ENCODE results near the gene CNTNAP2. TPM values are rescaled to one million over a fixed set of nuclear protein-coding genes. Genes with fewer than 3 reads are reported as not detected.

CNTNAP2 gene
- total RNA-seq, 1 donor from 2014 or later, result 2.2 TPM

DNA sequence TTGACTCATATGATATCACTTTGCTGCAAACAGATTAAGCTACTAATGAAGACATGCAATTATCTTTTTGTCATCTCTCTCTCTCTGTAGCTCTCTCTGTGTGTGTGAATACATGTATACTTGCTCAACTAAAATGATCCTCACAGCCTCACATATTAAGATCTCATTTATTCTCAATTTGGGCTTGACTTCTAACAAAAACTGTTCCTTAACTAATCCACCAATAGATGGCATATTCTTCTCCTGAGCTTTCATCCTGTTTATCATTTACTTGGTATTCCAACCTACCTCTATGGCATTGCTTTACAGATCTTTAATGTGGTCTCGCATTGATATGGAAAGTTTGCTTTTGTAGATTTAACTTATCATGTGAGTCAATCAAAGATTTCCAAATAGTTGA lies 540.4 kb downstream of the CNTNAP2 start:
- Histone ChIP-seq H3K27me3 (no peaks in the 10 kb centered on the region), H3K4me3 (no peak overlapping the region), H3K27ac (no peak overlapping the region), H3K4me1 (no peaks in the 10 kb centered on the region), H3K9me3 (no peaks in the 10 kb centered on the region), H3K36me3 (no peaks in the 10 kb centered on the region)
- no peak for TF ChIP-seq POLR2A (IDR thresholded peaks at IDR 0.05)
- TF ChIP-seq, protein P1, sequence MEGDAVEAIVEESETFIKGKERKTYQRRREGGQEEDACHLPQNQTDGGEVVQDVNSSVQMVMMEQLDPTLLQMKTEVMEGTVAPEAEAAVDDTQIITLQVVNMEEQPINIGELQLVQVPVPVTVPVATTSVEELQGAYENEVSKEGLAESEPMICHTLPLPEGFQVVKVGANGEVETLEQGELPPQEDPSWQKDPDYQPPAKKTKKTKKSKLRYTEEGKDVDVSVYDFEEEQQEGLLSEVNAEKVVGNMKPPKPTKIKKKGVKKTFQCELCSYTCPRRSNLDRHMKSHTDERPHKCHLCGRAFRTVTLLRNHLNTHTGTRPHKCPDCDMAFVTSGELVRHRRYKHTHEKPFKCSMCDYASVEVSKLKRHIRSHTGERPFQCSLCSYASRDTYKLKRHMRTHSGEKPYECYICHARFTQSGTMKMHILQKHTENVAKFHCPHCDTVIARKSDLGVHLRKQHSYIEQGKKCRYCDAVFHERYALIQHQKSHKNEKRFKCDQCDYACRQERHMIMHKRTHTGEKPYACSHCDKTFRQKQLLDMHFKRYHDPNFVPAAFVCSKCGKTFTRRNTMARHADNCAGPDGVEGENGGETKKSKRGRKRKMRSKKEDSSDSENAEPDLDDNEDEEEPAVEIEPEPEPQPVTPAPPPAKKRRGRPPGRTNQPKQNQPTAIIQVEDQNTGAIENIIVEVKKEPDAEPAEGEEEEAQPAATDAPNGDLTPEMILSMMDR (IDR thresholded peaks at IDR 0.05), result no peak
- TF ChIP-seq POLR2AphosphoS5 (IDR thresholded peaks at IDR 0.05; ENCODE audit: insufficient read depth in 1 of 2, low read depth in 1 of 2), result no peak
- intact Hi-C loops (cut with DNase I), result no loop called here
- DNase-seq (ENCODE audit: extremely low spot score in 2 of 2), result no peak

DNA sequence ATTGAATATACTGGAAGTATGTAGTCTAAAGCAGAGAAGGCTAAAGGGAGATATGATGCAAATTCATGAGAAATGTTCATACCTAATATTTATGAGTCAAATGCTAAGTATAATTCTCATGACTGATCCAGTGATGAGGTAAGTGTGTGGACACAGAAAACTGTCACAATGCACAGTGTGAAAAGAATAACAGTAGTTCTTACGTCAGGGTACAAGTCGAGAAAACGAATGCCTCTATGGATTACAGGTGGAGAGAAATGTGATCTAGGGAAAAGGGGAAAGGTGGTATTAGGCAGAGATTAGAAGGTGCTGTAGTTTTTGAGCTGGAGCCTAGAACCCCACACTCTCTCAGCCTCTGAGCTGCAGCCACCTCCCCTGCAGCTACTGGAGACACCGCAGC lies 542.0 kb downstream of the CNTNAP2 start:
- intact Hi-C loops (cut with DNase I), result no loop called here
- H3K4me1 ChIP-seq, result no peaks in the 10 kb centered on the region

DNA sequence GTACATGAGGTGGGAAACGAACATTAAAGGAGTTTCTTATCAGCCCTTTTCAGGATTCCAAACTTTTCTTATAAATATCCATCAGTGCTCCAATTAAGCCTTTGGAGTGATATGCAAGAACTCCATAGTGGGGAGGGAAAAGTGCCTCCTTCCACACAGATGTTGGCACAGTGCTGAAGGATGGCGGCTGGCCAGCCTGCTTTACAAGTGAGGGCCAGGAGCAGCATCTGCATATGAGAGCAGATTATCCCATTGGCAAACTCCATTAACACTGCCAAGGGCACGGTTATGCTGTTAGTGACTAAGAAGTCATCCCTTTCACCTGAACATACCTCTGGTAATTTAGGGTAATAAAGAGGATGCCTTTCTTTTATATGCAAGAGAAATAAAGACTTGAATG lies 543.1 kb downstream of the CNTNAP2 start:
- intact Hi-C loops (cut with DNase I), result no loop called here
- no peaks in the 10 kb centered on the region for H3K9me3 ChIP-seq
- no peak for DNase-seq (ENCODE audit: extremely low spot score in 2 of 2)
- no peaks in the 10 kb centered on the region for H3K4me1 ChIP-seq
- no peaks in the 10 kb centered on the region for H3K27me3 ChIP-seq
- H3K27ac ChIP-seq, result no peak overlapping the region
- no peak overlapping the region for H3K4me3 ChIP-seq
- TF ChIP-seq, protein P1 (IDR thresholded peaks at IDR 0.05), result no peak
- TF ChIP-seq POLR2A (IDR thresholded peaks at IDR 0.05) (no peak), POLR2AphosphoS5 (IDR thresholded peaks at IDR 0.05; ENCODE audit: insufficient read depth in 1 of 2, low read depth in 1 of 2) (no peak)
- H3K36me3 ChIP-seq, result no peaks in the 10 kb centered on the region

More for the DNA sequence above, 542.0 kb downstream of the CNTNAP2 start:
- Histone ChIP-seq H3K36me3 (no peaks in the 10 kb centered on the region), H3K4me3 (no peak overlapping the region), H3K27ac (no peak overlapping the region), H3K27me3 (no peaks in the 10 kb centered on the region), H3K9me3 (no peaks in the 10 kb centered on the region)
- no peak for DNase-seq (ENCODE audit: extremely low spot score in 2 of 2)
- TF ChIP-seq, protein P1 (IDR thresholded peaks at IDR 0.05), result no peak
- TF ChIP-seq POLR2A (IDR thresholded peaks at IDR 0.05) (no peak), POLR2AphosphoS5 (IDR thresholded peaks at IDR 0.05; ENCODE audit: insufficient read depth in 1 of 2, low read depth in 1 of 2) (no peak)

DNA sequence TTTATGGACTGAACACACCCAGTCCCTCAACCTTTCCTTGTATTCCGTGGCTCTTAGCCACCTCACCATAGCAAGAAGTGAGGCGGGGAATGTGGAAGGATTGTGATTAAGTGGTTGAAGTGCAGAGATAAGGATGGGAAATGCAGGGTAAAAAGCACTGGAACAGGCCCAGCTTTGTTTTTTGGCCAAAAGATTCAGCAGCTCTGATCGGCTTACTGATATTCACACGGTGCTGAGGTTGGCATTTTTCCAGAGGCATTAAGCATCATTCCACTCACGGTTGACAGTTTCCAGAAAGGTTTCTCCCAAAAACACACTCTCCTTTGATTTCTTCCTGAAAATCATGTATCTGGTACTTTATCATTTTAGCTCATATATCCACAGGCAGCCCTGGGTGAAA lies 544.2 kb downstream of the CNTNAP2 start:
- DNase-seq (ENCODE audit: extremely low spot score in 2 of 2), result no peak
- H3K27ac ChIP-seq, result no peak overlapping the region
- H3K9me3 ChIP-seq, result no peaks in the 10 kb centered on the region
- H3K4me1 ChIP-seq, result no peaks in the 10 kb centered on the region
- TF ChIP-seq POLR2AphosphoS5 (IDR thresholded peaks at IDR 0.05; ENCODE audit: insufficient read depth in 1 of 2, low read depth in 1 of 2) (no peak), POLR2A (IDR thresholded peaks at IDR 0.05) (no peak)
- TF ChIP-seq, protein P1 (IDR thresholded peaks at IDR 0.05), result no peak
- intact Hi-C loops (cut with DNase I), result no loop called here
- H3K4me3 ChIP-seq, result no peak overlapping the region
- H3K27me3 ChIP-seq, result no peaks in the 10 kb centered on the region
- H3K36me3 ChIP-seq, result no peaks in the 10 kb centered on the region

DNA sequence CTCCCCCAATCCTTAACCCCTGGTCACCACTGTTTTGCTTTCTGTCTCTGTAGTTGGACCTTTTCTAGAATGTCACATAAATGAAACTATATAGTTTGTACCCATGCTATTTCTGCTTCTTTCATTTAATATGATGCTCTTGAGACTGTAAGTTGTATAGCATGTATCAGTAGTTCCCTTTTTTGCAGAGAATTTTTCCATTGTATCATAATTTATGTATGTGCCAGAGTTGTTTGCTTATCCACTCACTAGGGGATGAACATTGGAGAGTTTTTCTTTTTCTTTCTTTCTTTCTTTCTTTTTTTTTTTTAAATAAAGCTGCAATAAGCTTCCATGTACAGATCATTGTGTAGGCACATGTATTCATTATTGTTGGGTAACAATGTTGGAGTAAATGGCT lies 544.8 kb downstream of the CNTNAP2 start:
- Histone ChIP-seq H3K9me3 (no peaks in the 10 kb centered on the region), H3K27me3 (no peaks in the 10 kb centered on the region), H3K4me1 (no peaks in the 10 kb centered on the region), H3K36me3 (no peaks in the 10 kb centered on the region), H3K27ac (no peak overlapping the region), H3K4me3 (no peak overlapping the region)
- intact Hi-C loops (cut with DNase I), result no loop called here
- TF ChIP-seq POLR2AphosphoS5 (IDR thresholded peaks at IDR 0.05; ENCODE audit: insufficient read depth in 1 of 2, low read depth in 1 of 2), result no peak
- TF ChIP-seq, protein P1 (IDR thresholded peaks at IDR 0.05), result no peak
- no peak for TF ChIP-seq POLR2A (IDR thresholded peaks at IDR 0.05)
- DNase-seq (ENCODE audit: extremely low spot score in 2 of 2), result no peak
